ENCODE results near the gene WRNIP1. TPM values are rescaled to one million over a fixed set of nuclear protein-coding genes. Genes with fewer than 3 reads are reported as not detected.

The WRNIP1 gene
- total and polyA plus RNA-seq, 2 of the 8 experiments (the other 6 are each of a cell fraction or from before 2014, with no cell fraction given): 38.2 to 39.2 TPM

DNA sequence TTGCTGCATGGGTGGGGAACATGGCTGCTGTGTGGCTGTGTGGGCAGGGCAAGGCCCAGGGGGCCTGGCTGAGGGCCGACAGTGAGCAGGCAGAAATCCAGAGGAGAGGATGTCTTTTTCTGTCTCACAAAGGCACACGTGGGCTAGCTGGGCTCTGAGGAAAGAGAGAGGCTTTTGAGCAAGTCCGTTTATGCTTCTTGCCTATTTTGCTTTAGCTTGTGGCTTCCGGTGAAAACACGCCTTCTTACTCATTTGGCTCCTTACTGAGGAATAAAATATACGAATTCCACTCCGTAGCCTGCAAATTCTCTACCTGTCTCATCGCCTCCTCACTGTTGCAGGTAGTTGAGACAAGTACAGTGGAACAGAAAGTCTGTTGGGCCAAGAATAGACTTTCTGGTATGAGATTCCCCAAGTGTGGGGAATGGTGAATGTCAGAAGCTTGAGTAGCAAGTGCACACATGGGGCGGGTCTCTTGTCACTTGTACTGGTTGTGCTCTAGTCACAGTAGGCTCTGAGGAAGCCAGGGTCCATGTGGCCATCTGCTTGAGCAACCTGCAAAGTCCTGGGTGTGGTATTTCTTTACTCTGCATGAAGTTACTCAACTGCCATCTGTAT, 28.4 kb downstream of the WRNIP1 start:
- Histone ChIP-seq H2BK12ac (ENCODE audit: low read depth, low read length) (no peak overlapping the region), H2BK120ac (replicated peaks; ENCODE audit: low read depth, low read length) (no peak overlapping the region), H3K23me2 (ENCODE audit: low read depth, low read length) (no peaks in the 10 kb centered on the region), H2AK5ac (ENCODE audit: low read depth, low read length) (no peak overlapping the region), H2BK20ac (ENCODE audit: low read length) (no peak overlapping the region), H3K23ac (ENCODE audit: insufficient read length) (no peak overlapping the region), H4K20me1 (replicated peaks in 1 of 2; ENCODE audit: control insufficient read depth in 1 of 2, insufficient read depth in 2 of 2, low read length in 2 of 2) (no peaks in the 10 kb centered on the region), H3K4me3 (ENCODE audit: extremely low read depth in 1 of 4, insufficient read depth in 2 of 4, low read depth in 3 of 4, low read length in 4 of 4) (no peak overlapping the region), H3K14ac (ENCODE audit: insufficient read length) (no peak overlapping the region), H3K27me3 (replicated peaks in 1 of 4; ENCODE audit: control insufficient read depth in 3 of 4, extremely low read depth in 1 of 4, insufficient read depth in 3 of 4, low read length in 3 of 4) (no peaks in the 10 kb centered on the region), H4K91ac (replicated peaks; ENCODE audit: insufficient read length, low read length) (no peak overlapping the region), H2AFZ (ENCODE audit: low read length) (no peak overlapping the region), H3K9ac (replicated peaks in 1 of 4; ENCODE audit: extremely low read depth in 1 of 4, low read depth in 3 of 4, low read length in 3 of 4) (no peak overlapping the region), H3K79me1 (ENCODE audit: low read depth, low read length) (no peaks in the 10 kb centered on the region; the same call in 1 of the 2 replicates), H2BK15ac (ENCODE audit: low read length) (no peak overlapping the region), H4K5ac (ENCODE audit: insufficient read length, low read depth, low read length) (no peak overlapping the region), H3K18ac (ENCODE audit: extremely low read depth, low read length) (no peak overlapping the region), H3K4me2 (ENCODE audit: insufficient read depth in 1 of 2, low read depth in 2 of 2, low read length in 2 of 2) (no peak overlapping the region), H3K4me1 (replicated peaks in 1 of 4; ENCODE audit: control insufficient read depth in 3 of 4, insufficient read depth in 4 of 4, low read length in 3 of 4) (peaks cover 0 to 2% (median 0%) of the 10 kb centered on the region in 4 experiments; a peak in 1 of 7 replicates), H3K9me3 (ENCODE audit: insufficient read depth in 2 of 2, low read depth in 1 of 2, low read length in 1 of 2) (no peaks in the 10 kb centered on the region), H3K27ac (ENCODE audit: low read depth, low read length) (no peak overlapping the region), H3K4ac (replicated peaks; ENCODE audit: insufficient read length, low read depth, low read length) (no peak overlapping the region), H4K8ac (ENCODE audit: extremely low read depth, insufficient read depth, low read length) (0 out of 2 replicates have a peak overlapping the region, but pooled peaks have one; percentile 9), H3K56ac (replicated peaks; ENCODE audit: insufficient read length, low read depth, low read length) (no peak overlapping the region), H3K36me3 (ENCODE audit: control insufficient read depth in 2 of 4, insufficient read depth in 4 of 4, low read length in 3 of 4) (no peaks in the 10 kb centered on the region), H3K79me2 (ENCODE audit: control insufficient read depth in 1 of 2, insufficient read depth in 2 of 2, low read length in 2 of 2) (no peaks in the 10 kb centered on the region; a peak in 1 of 4 replicates), H2BK5ac (ENCODE audit: low read depth, low read length) (0 out of 2 replicates have a peak overlapping the region, but pooled peaks have one; percentile 27)
- ChIA-PET CTCF (ENCODE audit: partially characterized antibody) (interaction anchor here (0.7 to 4.0 kb wide), 6 partner anchors 43 to 158 kb away, joined by 3 to 38 read pairs (median 4); partner anchors contain the start of gene MYLK4), POLR2A (ENCODE audit: partially characterized antibody) (interaction anchor here (0.6 kb wide), 1 partner anchor 18 kb away, joined by 3 read pairs; no protein-coding TSS in a partner anchor)
- DNase-seq (ENCODE audit: low read depth in 1 of 2, low spot score in 2 of 2) (no peak), FAIRE-seq (no peak)
- 85% methylated on average over 9 of the region's 9 CpGs; no CpG with 5 or more reads in 1 of the 2 experiments for WGBS, 2 experiments (ENCODE audit: extremely low coverage in 1 of 2, insufficient coverage in 1 of 2, insufficient read length in 1 of 2, insufficient replicate concordance in 2 of 2, low coverage in 1 of 2, low lambda C conversion rate in 2 of 2, missing lambda C conversion rate in 1 of 2)
- TF ChIP-seq ZNF274 (IDR thresholded peaks at IDR 0.05; ENCODE audit: borderline replicate concordance, extremely low read depth, low read length) (no peak), JUN (IDR thresholded peaks at IDR 0.05; ENCODE audit: low read depth, low read length) (no peak), CREB1 (IDR thresholded peaks at IDR 0.05) (no peak), BACH1 (IDR thresholded peaks at IDR 0.05; ENCODE audit: low read length) (no peak), RBBP5 (IDR thresholded peaks at IDR 0.05; ENCODE audit: borderline replicate concordance, low read depth, low read length) (no peak), RAD21 (IDR thresholded peaks at IDR 0.05 in 1 of 2, conservative IDR thresholded peaks at IDR 0.05 in 1 of 2; ENCODE audit: low read depth in 2 of 2, low read length in 2 of 2) (no peak)

Measured in H1 (cell line).